HG03196 (cell line): ENCODE results near the gene CHST5.

Experiments
- ATAC-seq: cut with Tn5 transposase; IDR thresholded peaks from one replicate; pipeline ENCODE4 v1.9.1; 2021; ENCODE audit not compliant: unreplicated experiment

CHST5 gene

DNA sequence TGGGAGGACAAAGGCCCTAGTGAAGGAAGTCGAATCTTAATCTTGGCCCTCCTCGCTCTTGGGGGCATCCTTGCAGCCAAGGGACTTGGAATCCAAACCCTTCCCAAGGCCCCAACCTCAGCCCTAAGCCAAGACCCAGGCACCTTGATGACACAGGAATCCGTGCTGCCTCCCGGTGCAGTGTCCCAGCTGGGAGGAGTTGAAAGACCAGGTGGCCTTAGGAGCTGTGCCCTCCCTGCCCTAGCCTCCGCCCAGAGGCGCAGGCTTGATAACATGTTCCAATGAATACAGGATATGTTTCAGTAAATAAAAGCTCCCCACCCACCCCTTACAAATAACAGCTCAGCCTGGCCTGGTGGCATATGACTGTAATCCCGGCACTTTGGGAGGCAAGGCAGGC is at the start of gene CHST5:
Gene CHST5 (minus strand): TSS at position 208 of the 400 bp plus-strand sequence. CDS start 5,724 bp downstream, outside the sequence.
- no peak for ATAC-seq

GRCh38 chr16:75584108-75584507 is 48.2 kb upstream of the CHST5 start:
- ATAC-seq: no peak

GRCh38 chr16:75579281-75579834 is 43.5 kb upstream of the CHST5 start:
- no peak for ATAC-seq

DNA sequence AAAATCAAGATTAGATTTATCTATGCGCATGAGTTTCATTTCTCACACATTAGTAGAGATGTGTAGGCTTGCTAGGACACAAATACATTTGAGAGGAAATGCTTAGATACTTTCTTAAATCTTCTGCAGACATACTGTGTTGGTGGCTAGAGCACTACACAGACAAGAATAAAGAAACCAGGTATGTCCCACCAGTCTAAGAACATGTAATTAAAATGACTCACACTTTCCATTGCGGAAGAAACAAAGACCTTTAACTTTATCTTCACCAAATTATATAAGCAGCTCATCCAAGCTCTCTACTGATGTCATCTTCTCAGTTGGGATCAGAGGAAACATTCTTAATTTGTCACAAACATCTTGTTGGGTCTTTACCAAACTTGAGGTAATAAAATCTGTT is 42.8 kb upstream of the CHST5 start:
- no peak for ATAC-seq

GRCh38 chr16:75578212-75578611 is 42.3 kb upstream of the CHST5 start:
- ATAC-seq: no peak

- ATAC-seq: no peak
Observed at GRCh38 chr16:75576384-75576811, 40.5 kb upstream of the CHST5 start.

GRCh38 chr16:75575958-75576357 is 40.0 kb upstream of the CHST5 start:
- no peak for ATAC-seq

DNA sequence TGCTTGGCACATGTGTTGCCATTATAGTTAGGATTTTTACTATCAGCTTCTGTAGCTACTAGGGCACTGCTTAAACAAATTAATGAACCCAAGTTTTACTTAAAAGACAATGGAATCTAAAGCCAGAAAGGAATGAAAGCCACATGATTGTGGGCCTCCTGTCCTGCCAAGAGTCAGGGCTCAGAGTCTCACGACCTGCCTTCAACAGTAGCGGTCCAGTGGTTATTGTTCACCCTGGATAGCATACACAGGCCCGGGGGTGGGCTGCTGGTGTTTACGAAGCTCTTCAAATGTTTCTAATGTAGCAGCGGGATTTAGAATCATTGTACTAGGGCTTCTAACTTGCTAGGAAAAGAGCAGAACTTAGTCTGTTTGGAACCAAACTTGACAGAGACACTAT is 38.0 kb upstream of the CHST5 start:
- no peak for ATAC-seq

DNA sequence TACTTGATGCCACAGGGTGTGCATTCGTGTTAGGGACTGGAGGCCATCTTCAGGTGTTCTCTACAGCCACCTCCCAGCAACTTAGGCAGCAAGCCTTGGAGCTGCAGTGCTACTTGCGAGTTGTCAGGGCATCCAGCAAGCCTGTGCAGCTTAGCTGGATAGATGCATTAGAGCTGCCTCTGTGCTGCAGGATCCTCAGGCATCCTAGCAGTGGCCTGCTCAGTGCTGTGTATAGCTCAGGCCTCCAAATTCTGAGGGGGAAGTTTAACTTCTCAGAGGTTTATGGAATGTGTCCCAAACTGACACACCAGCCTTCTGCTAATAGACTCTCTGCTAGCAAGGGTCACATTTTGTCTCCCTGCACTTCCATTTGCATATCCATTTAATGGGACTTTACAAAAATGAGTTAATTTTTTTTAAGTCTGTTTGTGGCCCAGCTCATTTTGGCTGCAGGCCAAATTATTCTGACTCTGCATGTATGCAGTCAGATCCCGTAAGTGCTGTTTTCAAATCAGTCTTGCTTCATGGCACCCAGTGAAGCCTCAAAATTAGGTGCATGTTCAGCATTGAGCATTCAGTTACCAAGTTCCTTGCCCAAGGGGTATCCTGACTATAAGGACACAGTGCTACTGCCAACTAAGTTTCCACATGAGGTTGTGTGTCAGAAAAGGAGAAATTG is 37.1 kb upstream of the CHST5 start:
- ATAC-seq: no peak

GRCh38 chr16:75570396-75571065 is 34.6 kb upstream of the CHST5 start:
- ATAC-seq: no peak

GRCh38 chr16:75567911-75568310 is 32.0 kb upstream of the CHST5 start:
- no peak for ATAC-seq

DNA sequence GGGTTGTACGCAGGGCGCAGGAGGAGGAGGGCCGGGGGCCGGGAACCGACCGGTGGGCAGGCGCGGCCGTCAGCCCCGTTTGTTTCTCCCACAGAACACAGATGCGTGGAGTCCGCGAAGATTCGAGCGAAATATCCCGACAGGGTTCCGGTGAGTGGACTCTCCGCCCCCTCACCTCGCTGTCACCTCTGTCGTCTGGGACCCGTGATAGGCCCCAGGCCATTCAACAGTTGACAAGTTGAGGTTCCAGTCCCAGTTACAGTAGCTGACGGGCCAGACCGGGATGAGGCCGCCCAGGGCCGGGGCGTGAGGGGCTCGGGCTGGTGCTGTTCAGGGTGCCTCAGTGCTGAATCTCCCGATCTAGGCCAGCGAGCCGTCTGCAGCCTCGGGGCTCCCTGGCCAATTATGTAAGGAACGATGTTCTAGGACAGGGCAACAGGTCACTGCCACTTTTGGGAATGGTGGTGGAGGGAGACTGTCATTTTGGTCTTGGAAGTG is 30.9 kb upstream of the CHST5 start:
- ATAC-seq: no peak

DNA sequence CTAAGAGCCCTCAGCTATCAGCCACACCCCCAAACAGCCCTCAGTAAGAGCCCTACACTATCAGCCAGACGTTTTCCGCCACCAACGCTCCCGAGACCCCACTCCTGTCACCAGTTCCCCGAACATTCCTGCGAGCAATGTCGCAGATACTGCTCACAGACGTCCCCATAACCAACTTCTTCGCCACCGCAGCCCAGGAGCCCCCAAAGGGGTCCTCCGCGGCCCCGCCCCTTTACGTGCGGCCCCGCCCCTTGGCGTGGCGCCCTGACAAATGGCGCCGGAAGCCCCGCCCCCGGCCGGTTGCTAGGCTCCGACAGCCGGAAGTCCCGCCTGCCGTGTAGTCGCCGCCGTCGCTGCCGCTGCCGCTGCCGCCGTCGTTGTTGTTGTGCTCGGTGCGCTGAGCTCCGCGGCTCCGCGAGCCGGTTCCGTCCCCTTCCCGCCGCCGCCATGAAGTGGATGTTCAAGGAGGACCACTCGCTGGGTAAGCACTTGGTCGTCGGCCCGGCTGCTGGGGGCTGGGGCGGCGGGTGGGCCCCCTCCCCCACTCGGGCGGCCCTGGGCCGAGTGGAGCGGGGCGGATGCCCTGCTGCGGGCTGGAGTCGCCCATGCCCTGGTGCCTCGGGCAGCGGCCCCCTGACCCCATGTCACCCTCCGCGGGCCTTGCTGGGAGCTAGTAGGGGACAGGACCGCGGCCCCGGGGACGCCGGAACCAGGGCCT is 30.3 kb upstream of the CHST5 start, which contains the start of gene GABARAPL2:
Gene GABARAPL2 (plus strand): TSS at position 340 of the 718 bp plus-strand sequence. CDS start 108 bp downstream, at position 448.
- ATAC-seq: peak; percentile 55

DNA sequence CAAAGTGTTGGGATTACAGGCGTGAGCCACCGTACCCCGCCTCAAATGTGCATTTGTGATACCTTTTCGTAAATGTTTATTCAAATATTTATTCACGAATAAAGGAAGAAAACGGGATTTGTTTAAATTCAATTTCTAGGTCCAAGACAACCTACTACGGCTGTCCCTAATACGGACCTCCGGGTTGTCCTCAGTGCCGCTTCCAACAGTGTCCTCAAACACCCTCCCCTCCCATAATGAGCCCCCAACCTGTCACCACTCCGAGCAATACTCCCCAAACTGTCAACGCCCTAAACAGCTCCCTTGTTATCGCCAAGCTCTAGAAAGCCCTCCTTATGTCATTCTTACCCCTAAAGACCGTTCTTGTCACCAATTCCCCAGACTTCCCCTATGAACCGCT is 29.7 kb upstream of the CHST5 start:
- peak; percentile 10 for ATAC-seq

DNA sequence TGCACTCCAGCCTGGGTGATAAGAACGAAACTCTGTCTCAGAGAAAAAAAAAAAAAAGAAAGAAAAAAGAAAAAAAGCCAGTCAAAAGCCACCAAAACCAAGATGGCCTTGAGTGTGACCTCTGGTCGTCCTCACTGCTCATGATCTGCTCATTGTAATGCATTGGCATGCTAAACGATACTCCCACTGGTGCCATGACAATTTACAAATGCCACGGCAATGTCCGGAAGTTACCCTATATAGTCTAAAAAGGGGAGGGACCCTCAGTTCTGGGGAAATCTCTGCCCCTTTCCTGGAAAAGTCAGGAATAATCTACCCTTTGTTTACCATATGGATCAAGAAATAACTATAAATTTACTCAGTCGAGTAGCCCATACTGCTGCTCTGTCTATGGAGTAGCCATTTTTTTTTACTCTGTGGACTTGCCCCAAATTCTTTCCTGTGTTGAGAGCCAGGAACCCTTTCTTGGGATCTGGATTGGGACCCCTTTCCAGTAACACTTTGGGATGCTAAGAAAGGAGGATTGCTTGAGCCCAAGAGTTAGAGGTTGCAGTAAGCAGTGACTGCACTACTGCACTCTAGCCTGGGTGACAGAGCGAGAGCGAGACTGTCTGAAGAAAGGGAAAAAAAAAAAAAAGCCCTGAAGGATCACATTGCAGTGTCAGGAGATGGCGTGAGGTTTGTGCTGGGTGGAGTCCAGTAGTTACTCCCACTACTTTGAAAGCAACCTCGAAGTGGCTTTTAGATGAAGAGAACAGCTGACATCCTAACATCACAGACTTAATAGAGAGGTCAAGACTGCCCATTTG is 23.9 kb upstream of the CHST5 start:
- no peak for ATAC-seq

- no peak for ATAC-seq
Observed at GRCh38 chr16:75558846-75559401, 23.0 kb upstream of the CHST5 start.

- no peak for ATAC-seq
Observed at GRCh38 chr16:75556431-75556950, 20.6 kb upstream of the CHST5 start.

DNA sequence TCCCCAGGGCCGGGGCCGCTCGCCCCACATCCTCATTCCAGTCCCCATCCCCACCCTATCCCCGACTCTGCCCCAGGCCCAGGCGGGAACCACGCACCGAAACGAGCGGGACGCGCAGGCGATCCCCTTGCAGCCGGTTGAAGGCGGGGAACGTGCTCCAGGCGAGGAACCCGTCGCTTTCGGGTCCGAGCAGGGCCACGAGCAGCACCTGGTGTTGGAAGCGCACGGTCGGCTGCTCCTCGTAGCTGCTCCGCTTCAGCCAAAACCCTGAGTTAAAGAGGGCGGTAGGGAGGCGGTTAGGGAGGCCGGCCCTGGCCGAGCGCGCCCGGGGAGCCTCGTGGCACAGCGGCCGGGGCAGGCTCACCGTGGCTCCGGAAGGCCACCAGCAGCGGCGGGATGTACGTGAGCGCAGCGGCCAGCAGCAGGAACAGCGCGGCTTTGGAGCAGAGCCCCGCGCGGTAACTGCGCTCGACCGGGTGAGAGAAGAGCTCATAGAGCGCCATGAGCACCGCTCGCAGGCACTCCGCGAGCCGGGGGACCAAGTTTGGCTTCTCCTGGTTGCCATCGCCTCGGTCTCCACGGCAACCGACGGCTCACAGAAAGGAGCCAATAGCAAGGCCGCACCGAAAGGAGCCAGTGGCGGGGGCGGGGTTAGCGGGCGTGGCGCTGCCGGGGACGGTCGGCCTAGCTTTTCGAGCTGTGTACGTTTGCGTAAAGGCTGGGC is 20.0 kb upstream of the CHST5 start, which contains the start of gene TMEM231:
Gene TMEM231 (minus strand): TSS at position 546 of the 724 bp plus-strand sequence. CDS start 43 bp downstream, at position 503.
- peak; percentile 98 for ATAC-seq

GRCh38 chr16:75555213-75555706 is 19.4 kb upstream of the CHST5 start:
- peak; percentile 35 for ATAC-seq
